HG02870 (cell line): Measurements from ENCODE around the gene TXNDC12.
A peak's percentile ranks its signal among the peaks of the same experiment; 100 is the strongest.
"Not testable (repeated sequence)": the region's sequence is repeated elsewhere in the genome, so short reads cannot be mapped to it uniquely, and the experiment has no call there.

Experiments
- ATAC-seq: cut with Tn5 transposase; IDR thresholded peaks from one replicate; pipeline ENCODE4 v1.9.1; 2021; ENCODE audit warnings: mild to moderate bottlenecking, moderate library complexity; ENCODE audit not compliant: unreplicated experiment

The TXNDC12 gene

DNA sequence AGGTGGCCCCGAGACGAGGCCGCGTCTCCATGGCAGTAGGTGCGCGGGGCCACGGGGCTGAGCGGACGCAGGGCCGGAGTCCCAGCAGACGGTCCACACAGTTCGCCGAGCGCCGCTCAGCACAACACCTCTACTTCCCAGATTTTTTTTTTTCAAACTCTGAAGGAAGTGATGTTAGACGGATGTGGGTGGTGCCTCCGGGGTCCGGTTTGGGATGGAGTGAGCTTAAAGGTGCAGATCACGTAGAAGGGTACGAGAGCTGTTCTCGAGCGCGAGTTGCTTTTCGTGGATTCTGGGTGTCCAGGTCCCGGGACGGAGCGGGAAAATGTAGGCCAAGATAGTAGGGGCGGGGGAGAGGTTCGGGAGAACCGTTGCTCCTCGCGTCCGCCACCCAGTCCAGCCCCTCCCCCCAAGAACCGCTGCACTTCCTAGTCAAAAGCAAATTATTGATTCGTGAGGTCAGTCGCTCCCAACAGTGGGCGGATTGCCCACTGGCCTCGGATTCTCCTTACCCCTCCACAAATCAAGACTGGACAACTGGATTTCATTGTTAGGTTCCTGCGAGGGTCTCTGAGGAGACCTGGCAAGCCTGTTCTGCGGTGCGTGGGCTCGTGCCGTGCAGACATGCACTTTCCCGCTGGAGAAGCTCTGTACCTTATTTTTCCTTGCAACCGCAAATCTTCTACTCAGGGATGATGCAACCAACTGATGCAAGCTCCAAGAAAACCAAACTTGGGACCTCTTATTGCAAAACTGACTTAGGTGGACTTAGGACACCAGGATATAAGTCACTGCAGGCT lies at the start of gene TXNDC12:
Gene TXNDC12, minus strand, starts transcription at position 126 of the 800 bp plus-strand sequence. Its CDS starts 95 bp downstream, at position 31.
- ATAC-seq, result peak; percentile 58

DNA sequence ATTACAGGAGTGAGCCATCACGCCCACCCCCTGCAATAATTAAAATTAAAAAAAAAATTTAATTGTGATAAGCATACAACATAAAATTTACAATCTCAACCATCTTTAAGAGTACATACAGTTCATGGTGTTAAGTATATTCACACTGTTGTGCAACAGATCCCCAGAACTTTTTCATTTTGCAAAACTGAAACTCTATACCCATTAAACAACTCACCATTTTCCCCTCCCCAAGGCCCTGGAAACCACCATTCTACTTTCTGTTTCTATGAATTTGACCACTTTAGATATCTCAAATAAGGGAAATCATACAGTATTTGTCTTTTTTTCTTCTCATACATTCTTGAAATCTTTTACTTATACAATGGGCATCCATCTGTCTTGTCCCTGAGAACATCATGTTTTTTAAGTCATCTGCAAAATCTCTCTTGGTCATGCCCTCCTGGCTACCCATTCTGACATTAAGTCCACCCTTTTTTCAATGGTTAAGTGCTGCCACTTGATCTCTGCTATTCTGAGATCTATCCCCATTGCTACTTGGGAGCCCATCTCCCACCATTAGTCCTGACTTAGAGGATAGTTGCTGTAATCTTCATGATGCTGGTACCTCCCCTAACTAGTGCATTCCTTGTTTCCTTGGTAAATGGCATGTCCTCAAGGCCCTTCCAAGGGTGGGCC lies 47.5 kb upstream of the TXNDC12 start:
- ATAC-seq, result no peak

DNA sequence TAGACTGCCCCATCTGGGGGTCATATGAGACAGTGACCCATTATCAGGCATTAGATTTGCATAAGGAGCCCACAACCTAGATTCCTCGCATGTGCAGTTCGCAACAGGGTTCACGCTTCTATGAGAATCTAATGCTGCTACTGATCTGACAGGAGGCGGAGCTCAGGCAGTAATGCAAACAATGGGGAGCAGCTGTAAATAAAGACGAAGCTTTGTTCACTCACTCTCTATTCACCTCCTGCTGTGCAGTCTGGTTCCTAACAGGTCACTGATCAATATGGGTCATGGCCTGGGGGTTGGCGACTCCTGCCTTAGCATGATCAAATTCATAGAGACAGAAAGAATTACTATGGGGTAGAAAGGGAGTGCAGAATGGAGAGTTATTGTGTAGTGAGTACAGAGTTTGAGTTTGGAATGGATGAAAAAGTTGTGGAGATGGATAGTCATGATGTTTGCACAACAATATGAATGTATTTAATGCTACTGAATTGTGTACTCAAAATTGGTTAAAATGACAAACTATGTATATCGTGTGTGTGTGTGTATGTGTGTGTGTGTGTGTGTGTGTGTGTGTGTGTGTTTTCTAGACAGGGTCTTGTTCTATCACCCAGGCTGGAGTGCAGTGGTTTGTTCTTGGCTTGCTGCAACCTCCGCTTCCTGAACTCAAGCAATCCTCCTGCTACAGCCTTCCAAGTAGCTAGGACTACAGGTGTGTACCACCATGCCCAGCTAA lies 43.3 kb upstream of the TXNDC12 start:
- no peak for ATAC-seq

DNA sequence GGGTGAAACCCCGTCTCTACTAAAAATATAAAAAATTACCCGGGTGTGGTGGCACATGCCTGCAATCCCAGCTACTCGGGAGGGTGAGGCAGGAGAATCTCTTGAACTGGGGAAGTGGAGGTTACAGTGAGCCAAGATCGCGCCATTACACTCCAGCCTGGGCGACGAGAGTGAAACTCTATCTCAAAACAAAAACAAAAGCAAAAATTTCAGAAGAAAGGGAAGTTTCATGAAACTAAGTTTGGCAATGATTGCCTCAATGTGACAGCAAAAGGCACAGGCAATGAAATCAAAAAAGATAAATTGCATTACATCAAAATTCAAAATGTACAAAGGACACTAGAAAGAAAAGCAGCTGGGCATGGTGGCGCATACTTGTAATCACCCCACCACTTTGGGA lies 41.2 kb upstream of the TXNDC12 start:
- ATAC-seq, result no peak

DNA sequence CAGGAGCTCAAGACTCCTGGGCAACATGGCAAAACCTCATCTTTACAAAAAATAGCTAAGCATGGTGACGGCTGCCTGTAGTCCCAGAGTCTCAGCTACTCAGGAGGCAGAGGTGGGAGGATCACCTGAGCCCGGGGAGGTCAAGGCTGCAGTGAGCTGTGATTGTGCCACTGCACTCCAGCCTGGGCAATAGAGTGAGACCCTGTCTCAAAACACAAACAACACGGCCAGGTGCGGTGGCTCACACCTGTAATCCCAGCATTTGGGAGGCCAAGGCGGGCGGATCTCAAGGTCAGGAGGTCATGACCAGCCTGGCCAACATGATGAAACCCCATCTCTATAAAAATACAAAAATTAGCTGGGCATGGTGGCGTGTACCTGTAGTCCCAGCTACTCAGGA lies 39.3 kb upstream of the TXNDC12 start:
- ATAC-seq, result not testable (repeated sequence)

DNA sequence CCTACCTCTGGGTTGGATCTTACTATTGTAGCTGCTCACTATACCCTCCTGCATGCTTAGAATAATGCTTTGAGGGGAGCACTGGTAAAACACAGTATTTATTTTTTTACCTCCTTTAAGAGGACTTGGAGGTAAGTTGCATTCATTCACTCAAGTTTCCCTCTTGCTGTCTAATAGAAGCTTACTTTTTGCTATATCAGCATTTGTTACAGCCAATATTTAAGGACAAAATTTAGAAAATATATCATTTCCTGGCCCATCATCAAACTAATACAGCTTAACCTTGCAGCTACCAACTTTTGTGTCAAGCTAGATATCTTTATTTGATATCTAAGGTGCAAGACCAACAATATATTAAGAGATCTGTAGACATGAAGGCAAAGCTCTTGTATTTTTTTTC lies 32.9 kb upstream of the TXNDC12 start:
- not testable (repeated sequence) for ATAC-seq

DNA sequence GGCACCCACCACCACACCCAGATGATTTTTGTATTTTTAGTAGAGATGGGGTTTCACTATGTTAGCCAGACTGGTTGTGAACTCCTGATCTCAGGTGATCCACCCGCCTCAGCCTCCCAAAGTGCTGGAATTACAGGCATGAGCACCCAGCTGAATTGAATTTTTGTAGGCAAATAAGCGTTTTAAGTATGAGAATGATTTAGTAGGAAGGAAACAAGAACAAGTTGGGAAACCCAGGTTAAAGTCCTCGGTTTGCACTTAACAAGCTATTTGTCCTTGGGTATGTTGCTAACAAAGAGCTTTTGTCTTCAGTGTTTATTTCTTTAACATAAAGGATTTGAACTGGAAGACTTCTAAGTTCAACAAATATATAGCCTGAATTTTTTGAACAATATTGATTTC lies 25.0 kb upstream of the TXNDC12 start:
- ATAC-seq, result no peak

DNA sequence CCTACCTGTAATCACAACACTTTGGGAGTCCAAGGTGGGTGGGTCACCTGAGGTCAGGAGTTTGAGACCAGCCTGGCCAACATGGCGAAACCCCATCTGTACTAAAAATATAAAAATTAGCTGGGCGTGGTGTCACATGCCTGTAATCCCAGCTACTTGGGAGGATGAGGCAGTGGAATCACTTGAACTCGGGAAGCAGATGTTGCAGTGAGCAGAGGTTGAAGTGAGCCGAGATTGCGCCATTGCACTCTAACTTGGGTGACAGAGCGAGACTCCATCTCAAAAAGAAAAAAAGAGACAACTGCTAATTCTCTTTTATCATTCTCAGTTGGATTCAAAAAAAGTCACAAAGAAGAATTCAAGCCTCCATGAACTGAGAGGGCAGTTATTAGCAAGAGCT lies 22.3 kb upstream of the TXNDC12 start:
- ATAC-seq, result not testable (repeated sequence)

DNA sequence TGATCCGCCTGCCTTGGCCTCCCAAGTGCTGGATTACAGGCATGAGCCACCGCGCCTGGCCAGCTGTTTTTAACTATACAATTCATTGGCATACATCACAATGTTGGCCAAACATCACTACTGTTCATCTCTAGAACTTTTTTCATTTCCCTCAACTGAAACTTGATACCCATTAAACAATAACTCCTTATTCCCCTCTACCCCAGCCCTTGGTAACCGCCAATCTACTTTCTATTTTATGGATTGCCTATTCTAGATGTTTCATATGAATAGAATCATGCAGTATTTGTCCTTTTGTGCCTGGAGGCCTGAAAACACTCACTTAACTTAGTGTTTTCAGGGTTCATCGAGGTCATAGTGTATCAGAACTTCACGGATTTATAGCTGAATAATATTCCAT lies 17.3 kb upstream of the TXNDC12 start:
- ATAC-seq, result no peak

DNA sequence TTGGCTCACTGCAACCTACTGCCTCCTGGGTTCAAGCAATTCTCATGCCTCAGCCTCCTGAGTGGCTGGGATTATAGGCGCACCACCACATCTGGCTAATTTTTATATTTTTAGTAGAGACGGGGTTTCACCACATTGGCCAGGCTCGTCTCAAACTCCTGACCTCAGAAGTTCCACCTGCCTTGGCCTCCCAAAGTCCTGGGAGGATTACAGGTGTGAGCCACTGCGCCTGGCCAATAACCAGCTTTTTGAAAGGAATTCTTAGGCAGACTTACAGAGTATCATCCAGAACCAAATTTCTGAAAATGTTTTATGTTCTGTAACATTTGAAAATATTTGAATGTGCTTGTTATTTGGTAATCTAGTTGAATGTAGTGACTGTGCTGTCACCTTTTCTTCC lies 15.7 kb upstream of the TXNDC12 start:
- no peak for ATAC-seq

DNA sequence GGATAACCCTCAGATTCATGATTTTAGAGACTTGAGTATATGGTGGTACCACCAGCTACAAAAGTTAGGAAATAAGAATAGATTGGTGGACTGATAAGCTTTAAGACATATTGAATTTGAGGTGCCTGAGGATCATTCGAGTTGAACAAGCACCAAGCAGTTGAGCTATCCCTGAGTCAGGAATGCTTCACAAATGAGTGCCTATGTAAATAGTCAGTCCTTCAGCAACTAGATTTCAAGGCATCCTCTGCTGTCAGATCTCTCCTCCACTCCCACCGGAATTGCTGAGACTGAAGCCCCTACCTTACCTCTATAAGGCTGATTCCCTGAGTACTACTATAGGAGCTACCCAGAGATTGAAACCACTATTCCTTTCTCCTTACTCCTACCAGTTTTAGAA lies 8.2 kb upstream of the TXNDC12 start:
- no peak for ATAC-seq

DNA sequence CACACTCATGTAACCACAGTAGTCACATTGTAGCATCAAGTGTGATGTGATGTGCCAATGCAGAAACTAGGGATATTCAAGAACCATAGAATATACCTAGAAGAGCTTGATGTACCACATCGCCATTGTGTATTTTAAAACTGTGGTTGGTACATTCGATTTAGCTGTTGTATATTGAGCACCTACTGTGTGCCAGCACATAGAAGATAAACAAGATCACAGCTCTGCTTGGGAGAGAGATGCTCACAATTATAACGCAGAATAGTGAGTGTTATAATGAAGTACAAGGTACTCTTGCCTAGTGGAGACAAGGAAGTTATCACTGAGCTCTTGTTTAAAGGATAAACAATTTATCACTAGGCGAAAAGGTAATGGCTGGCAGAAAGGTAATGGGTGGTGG lies 5.8 kb upstream of the TXNDC12 start:
- no peak for ATAC-seq

DNA sequence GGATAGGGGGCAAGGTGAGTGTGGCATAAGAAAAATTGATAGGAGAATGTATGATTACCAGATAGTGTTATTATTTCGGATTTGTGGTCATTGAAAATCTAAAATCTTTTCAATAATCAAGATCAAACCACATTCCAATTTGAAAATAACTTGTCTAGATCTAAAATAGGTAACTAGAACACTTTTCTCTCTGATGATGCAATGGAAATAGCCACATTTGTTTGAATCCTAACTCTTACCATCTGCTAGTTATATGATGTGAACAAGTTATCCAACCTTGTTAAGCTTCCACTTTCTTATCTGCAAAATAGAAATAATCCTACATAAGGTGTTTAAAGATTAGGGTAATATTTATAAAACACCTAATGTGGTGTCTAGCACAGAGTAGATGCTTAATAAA lies 4.9 kb upstream of the TXNDC12 start:
- ATAC-seq, result no peak

DNA sequence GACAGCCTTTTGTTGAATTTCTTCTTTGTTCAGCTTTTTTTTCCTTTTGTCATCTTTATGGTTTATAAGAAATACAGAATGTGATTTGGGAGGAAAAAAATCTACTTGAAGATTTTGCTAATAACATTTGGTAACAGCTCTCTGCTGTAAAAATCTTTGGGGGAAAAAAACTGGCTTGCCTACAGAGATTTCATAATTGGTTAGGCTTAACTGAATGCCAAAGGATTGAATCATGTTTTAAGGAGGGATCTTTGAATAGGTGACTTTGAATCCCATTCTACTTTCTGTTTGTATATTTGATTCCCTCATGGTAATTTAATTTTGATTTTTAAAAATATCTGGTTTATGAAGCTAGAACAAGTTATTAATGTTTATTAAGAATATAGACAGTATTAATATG lies 4.3 kb upstream of the TXNDC12 start:
- ATAC-seq, result no peak

DNA sequence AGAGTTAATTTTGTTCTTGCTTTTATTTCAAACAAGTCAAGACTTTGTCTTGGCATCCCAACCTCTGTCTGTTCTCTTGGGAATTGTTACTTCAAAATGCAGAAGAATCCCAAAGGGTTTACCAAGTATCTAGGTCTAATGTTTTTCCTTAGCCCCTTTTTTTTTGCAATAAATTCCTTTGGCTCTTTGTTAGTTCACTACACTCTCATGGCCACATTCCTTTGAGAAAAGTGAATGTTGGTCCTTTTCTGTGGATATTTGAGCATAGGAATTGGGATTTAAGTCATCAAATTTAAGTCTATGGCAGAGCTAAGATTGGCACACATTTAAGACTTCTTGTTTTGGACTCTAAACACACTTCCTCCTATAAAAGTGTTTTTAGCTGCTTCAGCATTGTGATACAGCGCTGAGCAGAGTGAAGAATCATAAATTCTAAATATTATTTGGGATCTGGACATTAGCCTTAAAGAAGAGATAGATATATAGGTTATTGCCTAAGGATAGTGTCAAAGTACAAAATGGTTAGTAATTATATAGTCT lies 3.0 kb upstream of the TXNDC12 start:
- no peak for ATAC-seq

DNA sequence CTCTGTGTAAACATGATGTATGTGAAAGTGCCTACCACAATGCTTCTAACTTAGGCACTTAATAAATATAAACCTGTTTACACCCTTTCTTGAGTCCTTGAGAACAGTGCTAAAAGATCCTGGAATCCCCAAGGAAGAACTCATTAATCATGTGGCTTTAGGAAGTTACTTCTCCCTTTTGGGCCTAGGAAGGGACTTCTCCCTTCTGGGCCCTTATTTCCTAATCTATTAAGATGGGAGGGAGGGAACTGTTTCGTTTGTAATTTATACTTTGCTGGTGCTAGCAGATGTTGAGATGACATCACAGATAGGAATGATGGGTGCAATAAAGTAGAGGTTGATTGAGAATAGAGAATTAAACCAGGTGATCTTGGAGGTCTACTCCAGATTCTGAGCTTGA lies 2.3 kb upstream of the TXNDC12 start:
- ATAC-seq, result no peak

DNA sequence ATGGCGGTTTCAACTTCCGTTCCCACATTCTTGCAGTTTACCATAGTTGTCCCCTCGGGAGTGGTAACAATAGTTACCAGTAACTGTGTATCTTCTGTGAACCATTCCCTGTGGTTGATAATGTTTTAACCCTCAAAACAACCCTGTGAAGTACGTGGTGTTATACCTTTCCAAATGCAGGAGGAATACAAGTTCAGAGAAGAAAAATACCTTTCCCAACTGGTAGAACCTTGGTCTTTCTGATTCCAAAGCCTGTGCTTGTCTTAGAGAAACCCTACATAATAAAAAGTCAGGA lies 1.9 kb upstream of the TXNDC12 start:
- ATAC-seq, result peak; percentile 35

DNA sequence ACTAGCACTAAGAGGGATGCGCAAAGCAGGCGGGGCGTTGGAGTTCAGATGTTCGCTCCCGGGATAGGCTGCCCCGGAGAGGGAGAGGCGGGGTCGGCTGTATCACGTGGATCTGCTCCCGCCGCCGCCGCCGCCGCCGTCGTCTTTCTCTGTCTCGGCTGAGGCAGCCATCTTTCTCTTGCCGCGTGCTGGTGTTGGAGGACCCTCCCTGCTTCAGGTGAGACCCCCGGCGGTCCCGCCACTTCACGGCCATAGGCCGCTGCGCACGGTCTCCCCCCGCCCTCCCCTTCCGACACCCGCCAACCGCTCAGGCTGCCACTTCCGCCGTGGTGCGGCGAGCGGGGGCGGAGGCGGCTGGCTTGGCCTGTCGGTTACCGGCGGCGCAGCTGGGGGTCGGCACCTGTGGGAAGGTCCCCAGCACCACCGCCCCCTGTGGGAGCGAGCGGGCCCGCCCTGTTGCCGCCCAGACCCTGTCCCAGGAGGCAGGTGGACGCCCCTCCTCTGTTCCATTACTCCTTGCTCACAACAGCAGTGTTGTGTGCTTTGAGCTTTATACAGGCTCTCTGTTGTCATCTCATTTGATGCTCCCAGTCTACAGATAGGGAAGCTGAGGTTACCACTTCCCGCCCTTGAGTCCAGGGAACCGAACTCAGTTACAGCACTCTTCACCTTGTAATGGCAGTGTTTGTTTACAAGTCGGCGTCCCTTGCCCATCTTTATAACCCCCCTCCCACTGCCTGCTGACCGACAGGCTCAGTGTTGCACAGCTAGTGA lies 1.4 kb upstream of the TXNDC12 start, which contains the start of gene BTF3L4:
Gene BTF3L4, plus strand, starts transcription at position 133 of the 774 bp plus-strand sequence. CDS start 3,553 bp downstream, outside the sequence.
- ATAC-seq, result peak; percentile 77

DNA sequence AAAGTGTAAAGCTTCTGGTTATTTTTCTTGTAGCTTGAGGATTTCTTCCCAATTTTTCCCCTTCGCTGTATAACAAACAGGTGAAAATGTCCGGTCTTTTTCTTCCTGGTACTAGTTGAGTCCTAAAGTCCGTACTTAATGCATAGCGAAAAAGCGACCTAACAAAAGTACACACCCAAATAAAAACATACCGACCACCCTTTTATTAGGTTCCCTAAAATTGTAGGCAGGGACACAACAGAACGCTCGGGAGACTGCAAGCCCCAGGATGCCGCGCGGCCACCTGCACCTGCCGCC lies 823 bp upstream of the TXNDC12 start:
- ATAC-seq, result no peak

DNA sequence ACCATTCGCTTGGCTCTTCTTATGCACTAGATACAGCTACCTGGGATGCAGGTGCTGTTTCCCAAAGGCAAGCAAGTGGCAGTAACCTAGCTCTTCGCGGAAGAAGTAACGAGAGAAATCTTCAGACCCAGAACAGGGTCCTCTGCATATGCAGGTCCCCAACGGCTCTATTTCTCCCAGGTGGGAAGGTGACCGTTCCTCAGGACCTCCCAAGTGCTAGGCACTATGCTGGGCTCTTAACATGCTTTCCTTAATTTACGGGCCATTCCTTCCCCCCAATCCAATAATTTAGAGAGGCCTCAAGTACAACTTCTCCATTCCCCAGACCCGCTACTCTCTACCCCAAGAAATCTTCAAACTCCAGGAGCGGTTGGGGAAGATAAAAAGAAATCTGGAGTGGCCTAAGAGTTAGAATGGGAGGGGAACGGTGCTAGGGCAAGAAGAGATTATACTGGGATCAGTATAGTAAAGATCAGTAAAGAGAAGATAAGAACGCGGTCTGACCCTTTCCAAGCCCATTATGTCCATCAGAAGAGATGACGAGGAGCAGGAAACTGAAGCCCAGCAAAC lies 410 bp downstream of the TXNDC12 start:
- ATAC-seq, result no peak

DNA sequence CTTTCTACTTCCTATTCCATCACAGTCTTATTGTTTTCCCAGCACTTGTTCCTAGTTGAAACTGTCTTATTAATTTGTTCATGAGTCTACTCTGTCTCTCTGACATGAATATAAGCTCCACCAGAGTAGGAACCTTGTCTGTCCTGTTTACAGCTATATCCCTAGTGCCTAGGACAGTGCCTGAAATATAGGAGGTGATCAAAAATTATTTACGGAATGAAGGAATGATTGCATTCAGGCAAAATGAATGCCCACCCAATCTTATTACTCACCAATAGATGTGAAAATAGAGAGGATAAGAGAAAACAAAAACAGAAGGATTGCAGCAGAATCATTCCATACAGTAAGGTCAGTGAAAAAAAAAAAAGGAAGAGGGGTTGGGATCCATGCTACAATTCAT lies 1.1 kb downstream of the TXNDC12 start:
- no peak for ATAC-seq
